HG02885 (cell line): ENCODE measurements around the gene ZNF391.
"Not testable (repeated sequence)": the region's sequence is repeated elsewhere in the genome, so short reads cannot be mapped to it uniquely, and the experiment has no call there.

ENCODE experiments used
- ATAC-seq: cut with Tn5 transposase; IDR thresholded peaks from one replicate; pipeline ENCODE4 v1.9.1; 2021; ENCODE audit warnings: mild to moderate bottlenecking; ENCODE audit not compliant: unreplicated experiment, poor library complexity

ZNF391 gene

DNA sequence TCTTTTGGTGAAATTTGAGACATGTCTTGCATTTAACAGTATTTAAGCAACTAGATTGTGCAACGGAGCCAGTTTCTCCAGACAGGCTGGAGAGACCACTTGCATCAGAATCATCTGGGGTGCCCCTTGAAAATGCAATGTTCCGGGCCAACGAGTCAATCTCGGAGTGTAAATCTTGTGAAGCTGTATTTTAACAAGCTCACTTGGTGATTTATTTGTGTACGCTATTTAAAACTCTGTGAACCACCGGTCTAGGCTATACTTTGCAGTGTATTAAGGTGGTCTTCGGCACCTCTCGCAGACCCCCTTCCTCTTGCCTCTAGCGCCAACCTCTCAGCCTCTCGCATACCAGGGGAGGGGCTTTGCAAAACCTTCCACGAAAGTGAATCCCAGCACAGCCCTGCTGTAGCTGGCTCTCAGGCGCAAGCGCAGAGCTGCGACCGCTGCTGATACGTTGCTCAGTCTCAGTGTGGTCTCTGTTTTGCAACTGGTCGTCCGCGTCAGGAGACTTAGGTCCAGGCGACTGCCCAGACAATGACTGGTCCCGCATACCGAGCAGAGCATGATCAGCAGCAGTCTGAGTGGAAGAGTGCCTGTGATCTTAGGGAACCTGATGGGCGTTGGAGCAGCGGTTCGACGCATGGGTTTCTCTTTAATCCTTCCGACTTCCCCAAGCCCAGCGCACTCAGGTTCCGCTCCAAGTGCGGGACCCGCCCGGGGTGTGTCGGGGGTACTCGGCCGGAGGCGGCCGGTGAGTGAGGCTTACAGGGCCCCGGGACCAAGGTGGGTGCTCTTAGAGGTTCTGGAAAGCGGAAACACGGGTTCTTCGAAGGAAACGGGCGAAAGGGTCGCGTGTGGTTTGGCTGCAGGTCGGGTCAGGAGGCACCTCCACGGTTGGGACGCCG, at the start of gene ZNF391:
Gene ZNF391, plus strand, starts transcription at position 467 of the 905 bp plus-strand sequence. CDS start 11,612 bp downstream, outside the sequence.
- peak; percentile 91 for ATAC-seq

DNA sequence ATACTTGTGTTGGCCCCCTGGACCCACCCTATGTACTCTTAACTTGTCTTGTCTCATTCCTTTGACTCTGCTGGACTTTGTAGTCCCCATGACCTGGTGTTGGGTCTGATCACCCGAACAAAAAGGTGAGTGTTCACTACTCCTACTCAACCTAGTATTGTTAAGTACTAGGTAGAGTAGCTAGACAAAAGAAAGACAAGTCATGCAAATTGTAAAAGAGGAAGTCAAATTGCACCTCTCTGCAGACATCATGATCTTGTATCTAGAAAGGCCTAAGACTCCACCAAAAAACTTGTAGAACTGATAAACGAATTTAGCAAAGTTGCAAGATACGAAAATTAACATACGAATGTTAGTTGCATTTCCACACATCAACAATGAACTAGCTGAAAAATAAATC, 35.7 kb upstream of the ZNF391 start:
- no peak for ATAC-seq

DNA sequence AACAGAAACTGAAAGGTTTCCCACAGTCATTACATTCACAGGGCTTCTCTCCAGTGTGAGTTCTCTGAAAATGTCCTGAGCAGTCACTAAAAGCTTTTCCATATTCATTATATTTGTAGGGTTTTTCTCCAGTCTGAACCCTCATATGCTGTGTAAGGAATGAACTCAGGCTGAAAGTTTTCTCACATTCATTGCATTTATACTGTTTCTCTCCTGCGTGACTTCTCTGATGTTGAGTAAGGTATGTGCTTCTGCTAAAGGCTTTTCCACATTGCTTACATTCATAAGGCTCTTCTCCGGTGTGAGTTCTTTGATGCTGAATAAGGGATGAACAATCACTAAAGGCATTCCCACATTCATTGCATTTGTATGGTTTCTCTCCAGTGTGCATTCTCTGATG, 29.8 kb upstream of the ZNF391 start:
- ATAC-seq, result no peak

DNA sequence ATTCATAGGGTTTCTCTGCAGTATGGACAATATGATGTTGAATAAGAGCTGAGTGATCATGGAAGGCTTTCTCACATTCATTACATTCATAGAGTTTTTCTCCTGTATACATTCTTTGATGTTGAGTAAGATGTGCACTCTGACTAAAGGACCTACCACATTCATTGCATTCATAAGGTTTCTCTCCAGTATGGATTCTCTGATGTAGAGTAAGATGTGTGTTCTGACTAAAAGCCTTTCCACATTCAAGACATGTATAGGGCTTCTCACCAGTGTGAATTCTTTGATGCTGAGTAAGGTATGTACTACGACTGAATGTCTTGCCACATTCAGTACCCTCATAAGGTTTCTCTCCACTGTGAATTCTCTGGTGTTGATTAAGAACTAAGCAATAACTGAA, 29.3 kb upstream of the ZNF391 start:
- no peak for ATAC-seq

DNA sequence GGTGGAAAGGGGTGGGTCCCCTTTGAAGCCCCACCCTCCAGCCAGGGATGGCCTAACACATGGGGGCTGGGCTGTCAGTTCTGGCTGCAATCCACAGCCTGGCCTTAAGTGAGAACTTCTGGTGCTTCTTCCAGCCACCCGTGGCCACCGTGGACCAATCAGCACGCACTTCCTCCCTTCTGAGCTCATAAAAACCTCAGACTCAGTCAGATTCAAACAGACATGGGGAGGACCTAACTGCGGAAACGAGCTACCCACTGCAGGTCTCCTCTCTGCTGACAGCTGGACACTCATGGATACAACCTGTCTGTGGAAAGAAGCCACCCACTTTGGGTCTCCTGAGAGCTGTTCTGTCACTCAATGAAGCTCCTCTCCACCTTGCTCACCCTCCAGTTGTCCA, 20.4 kb upstream of the ZNF391 start:
- ATAC-seq, result no peak

DNA sequence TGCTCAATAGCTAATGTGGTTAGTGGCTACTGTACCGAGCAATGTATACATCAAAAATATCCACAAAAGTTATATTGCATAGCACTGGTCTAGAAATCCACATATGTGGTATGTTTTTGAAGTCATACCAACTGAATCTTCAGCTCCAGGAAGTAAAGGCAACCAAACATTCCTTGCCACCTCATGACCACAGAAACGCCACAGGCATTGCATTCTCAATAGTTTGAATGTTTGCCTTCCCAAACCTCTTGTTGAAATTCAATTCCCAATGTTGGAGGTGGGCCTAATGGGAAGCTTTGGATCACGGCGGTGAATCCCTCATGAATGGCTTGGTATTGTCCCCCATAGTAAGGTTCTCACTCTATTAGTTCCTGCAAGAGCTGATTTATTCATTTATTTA, 18.2 kb upstream of the ZNF391 start:
- ATAC-seq, result no peak

DNA sequence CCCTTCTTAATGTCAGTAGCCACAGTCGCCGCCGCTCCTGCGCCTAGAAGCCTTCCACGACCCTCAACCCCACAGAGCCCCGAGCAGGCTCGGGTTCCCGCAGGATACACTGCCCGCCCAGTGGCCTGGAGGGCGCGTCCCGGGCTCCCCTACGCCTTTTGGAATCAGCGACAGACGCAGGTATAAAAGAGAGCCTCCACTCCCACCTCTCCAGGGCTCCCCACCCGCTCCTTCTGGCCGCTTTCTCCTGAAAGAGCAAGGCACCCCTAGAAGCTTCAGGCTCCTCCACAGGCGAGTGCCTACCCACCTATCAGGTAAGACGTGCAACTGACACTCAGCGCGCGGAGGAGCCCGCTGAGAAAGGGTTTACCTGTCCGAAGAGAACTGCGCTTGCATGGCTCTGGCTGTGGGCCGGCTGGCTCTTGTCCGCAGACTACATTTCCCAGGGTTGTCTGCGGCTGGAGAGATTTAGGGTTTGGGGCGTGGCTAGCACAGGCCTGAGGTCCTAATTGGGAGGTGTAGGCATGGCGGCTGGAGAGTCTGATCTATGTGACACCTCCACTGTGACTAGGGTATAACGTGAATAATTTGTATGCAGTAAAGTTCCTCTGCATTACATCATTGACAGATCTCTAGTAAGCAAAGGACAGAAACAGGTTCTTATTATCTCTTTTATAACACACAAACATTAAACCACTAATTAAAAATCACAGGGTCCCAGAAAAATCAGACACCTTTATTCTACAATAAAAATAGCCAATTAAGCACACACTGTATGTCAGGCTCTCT, 13.5 kb upstream of the ZNF391 start:
- no peak for ATAC-seq

DNA sequence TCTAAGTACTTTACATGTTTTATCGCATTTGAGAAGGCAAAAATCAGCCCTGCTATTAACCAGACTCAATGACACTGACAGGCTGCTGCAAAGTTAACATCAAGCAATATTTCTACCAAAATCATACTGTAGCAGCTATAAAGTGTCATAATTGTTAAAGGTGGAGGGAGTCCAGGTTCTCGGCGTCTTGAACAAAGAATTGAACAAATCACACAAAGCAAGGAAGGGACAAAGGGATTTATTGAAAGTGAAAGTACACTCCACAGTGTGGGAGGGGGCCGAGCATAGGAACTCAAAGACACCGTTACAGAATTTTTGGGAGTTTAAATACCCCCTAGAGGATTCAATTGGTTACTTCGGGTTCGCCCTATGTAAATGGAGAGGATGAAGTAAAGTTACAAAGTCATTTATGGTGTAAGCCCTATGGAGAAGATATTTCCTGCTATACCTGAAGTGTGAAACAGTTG, 12.9 kb upstream of the ZNF391 start:
- ATAC-seq, result no peak

DNA sequence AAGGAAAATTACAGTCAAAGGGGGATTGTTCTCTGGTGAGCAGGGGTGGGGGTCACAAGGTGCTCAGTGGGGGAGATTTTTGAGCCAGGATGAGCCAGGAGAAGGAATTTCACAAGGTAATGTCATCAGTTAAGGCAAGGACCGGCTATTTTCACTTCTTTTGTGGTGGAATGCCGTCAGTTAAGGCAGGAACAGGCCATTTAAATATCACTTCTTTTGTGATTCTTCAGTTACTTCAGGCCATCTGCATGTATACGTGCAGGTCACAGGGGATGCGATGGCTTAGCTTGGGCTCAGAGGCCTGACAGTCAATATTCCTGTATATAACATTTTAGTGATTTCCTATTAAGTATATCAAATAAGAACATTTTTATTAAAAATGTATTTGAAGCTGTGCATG, 10.2 kb upstream of the ZNF391 start:
- not testable (repeated sequence) for ATAC-seq

DNA sequence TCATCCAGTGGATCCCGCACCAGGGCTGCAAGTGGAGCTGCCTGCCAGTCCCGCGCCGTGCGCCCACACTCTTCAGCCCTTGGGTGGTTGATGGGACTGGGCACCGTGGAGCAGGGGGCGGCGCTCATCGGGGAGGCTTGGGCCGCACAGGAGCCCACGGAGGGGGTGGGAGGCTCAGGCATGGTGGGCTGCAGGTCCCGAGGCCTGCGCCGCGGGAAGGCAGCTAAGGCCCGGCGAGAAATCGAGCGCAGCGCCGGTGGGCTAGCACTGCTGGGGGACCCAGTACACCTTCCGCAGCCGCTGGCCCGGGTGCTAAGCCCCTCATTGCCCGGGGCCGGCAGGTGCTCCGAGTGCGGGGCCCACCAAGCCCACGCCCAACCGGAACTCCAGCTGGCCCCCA, 7.6 kb upstream of the ZNF391 start:
- ATAC-seq, result not testable (repeated sequence)

DNA sequence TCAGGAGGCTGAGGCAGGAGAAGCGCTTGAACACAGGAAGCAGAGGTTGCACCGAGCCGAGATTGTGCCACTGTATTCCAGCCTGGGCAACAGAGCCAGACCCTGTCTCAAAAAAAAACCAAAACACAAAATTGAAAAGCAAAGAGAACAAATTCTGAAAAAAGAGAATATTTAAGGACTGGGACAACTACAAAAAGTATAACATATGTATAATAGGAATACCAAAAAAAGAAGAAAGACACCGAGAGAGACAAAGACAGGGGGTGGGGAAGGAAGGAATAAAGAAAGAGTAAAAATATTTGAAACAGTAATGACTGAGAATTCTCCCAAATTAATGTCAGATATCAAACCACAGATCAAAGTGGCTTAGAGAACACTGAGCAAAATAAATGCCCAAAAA, 5.5 kb upstream of the ZNF391 start:
- ATAC-seq, result no peak

DNA sequence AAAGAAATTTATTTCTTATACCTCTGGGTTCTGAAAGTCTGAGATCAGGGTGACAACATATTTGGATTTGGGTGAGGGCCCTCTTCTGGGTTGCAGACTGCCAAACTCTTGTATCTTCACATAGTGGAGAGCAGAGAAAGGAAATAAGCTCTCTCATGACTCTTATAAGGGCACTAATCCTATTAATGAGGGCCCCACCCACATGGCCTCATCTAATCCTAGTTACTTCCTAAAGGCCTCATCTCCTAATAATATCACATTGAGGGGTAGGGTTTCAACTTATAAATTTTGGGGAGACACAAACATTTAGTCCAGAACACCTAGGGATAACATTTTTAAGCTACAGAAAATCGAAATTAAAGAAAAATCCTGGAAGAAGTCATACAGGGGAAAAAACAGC, 5.1 kb upstream of the ZNF391 start:
- ATAC-seq, result no peak

DNA sequence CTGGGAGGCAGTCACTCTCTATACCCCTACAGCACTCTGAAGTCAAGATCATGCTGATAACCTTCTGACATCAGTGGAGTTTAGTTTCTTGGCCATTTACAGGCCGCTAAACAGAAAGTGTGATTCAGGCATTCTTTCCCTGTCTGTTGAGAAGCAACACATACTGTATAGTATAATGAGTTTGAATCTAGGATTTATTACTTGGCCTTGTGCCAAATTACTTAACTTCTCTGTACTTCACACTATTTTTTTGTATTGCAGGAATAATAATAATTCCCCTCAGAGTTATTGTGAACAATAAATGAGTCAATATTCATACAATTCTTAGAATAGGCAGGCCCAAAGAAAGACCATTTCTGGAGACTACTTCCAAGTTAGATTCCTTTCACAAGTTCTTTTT, 4.1 kb downstream of the ZNF391 start:
- no peak for ATAC-seq

DNA sequence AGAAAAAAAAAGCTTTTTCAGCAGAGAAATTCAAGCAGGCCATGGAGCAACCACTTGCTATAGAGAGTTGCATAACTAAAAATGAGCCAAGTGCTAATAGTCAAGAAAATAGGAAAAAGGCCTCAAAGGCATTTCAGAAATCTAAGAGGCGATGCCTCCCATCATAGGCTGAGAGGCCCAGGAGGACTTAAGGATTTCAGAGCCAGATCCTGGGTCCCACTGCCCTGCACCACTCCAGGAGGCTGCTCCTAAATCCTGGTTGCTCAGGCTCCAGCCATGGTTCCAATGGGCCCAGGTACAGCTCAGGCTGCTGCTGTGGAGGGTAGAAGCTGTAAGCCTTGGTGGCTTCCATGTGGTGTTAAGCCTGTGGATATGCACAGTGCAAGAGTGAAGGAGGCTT, 5.5 kb downstream of the ZNF391 start:
- no peak for ATAC-seq

DNA sequence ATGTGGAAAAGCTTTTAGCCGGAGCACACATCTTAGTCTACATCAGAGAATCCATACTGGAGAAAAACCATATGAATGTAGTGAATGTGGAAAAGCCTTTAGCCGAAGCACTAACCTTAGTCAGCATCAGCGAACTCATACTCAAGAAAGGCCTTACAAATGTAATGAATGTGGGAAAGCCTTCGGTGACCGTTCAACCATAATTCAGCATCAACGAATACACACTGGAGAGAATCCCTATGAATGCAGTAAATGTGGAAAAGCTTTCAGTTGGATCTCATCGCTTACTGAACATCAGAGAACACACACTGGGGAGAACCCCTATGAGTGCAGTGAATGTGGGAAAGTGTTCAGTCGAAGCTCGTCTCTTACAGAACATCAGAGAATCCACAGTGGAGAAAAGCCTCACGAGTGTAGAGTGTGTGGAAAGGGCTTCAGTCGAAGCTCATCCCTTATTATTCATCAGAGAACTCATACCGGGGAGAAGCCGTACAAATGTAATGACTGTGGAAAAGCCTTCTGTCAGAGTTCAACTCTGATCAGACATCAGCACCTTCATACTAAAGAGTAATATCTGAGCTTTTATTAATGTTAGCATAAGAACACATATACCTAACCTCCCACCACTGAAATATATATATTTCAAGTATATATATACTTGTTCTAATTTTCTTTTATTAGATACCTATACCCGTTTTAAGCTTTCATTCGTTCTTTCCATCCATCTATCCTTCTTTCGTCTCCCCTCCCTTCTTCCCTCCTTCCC, 12.5 kb downstream of the ZNF391 start:
- ATAC-seq, result no peak

DNA sequence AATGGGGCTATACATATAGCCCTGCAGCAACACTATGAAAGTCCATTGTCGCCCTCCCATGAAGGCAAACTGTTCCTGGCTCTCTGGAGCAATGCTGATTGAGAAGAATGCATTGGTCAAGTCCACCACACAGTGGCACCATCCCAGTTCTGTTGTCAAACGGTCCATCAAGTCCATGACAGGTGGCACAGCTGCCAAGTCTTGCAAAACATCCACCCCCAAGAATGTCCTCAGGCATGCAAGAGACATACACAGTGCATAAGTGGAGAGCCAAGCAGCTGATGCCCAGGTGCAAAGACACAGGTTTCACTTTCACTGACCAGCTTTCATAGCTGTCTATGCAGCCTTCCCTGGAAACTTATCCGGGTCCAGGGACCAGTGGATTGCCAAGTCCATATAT, 17.5 kb downstream of the ZNF391 start:
- no peak for ATAC-seq

DNA sequence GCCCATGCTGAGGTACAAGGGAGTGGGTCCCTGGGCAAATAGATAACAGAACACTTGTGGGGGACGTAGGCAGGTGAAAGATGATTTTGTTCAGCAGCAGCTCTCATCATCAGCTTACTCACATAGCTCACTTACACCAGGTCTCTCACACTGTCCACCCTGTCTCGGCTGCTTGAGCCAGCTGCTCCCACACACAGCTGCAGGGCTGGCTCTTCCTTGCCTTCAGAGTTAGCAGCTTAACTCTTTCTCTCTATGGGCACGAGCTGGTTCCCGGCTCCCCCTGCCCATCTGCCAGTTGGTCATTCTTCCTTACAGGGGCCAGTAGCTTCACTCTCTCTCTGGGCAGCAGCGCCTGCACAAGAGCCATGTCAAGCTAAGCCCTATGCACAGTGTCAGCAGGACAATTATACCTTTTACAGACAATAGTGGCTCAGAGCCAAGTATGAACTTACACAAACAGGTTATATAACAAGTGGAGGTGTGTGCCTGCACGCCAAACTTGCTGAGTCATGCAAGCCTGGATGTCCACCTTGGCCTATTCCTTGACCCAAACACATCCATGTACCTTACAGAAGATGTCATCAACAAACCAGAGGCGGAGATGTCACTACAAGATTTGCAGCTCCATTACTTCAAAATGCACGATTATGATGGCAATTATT, 18.7 kb downstream of the ZNF391 start:
- ATAC-seq, result no peak

DNA sequence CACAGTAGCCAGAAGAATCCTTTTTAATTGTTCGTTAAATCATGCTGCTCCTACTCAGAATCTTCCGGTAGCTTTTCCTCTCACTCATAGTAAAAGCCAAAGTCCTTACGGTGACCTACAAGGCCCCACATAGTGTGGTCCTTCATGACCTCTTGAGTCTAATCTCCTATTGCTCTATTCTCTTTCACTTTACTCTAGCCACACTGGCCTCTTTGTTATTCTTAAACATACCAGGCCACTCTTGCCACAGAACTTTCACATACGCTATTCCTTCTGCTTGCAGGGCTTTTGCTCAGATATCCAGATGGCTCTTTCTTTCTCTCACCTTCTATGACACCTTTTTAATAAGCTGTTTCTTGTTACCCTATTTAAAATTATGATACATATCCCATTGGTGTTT, 25.7 kb downstream of the ZNF391 start:
- no peak for ATAC-seq

DNA sequence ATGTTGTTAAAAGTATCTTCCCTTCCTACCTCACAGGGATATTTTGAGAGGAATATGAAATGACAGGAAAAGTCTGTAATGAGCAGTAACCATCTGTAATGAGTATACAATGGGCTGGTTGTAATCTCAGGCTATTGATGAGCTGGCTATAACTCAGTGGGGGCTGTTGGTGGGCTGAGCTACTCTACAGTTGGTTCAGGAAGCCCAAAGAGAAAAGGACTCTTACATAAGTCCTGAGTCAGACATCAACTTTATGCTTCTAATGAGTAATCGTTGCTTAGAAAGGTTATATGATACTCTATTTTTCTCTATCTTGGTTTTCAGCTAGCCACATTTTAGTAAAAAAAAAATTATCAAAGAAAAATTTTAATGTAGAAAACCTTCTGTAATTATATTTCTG, 26.4 kb downstream of the ZNF391 start:
- no peak for ATAC-seq

DNA sequence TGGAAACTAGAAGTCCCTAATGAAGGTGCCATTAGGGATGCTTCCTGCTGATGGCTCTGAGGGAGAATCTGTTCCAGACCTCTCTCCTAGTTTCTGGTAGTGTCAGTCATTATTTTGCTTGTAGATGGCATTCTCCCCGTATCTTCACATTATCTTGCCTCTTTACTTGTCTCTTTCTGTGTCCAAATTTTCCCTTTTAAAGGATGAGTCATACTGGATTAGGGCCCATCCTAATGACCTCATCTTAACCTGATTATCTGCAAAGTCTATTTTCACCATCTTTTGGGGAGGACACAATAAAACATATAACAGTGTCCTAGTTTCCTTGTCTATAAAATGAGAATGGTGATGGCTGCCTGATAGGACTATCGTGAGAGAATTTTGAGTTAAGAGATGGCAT, 27.3 kb downstream of the ZNF391 start:
- ATAC-seq, result no peak
